ENCODE results near the gene MFSD11.

DNA sequence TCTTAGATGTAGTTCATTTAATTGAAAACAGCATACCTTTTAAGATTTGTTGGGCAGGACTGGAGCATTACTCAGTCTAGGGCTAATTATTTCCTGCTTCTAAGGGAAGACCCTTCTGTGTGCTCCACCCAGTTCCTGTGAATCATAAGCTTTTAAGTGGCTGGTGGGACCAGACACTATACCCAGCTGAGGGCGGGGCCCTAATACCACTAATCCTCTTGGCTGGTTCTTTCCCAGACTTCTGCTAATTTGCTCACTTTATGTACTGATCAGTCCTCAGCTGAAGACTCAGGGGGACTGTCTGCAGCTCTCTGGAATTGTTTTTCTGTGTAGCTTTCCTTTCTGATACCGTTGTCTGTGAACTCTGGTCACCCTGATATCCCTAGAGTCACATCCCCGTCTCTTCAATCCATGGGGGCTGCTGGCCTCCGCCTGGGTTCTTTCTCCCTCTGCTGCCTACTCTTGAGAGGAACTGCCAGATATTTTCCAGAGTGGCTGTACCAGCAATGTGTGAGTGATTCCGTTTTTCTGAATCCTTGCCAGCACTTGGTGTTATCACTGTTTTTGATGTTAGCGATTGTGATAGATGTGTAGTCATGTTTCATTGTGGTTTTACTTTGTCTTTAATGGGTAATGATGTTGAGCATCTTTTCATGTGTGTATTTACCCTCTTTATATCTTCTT is 35.1 kb downstream of the MFSD11 start:
- TF ChIP-seq EP300 (IDR thresholded peaks at IDR 0.05), result no peak
- TF ChIP-seq, protein P1, sequence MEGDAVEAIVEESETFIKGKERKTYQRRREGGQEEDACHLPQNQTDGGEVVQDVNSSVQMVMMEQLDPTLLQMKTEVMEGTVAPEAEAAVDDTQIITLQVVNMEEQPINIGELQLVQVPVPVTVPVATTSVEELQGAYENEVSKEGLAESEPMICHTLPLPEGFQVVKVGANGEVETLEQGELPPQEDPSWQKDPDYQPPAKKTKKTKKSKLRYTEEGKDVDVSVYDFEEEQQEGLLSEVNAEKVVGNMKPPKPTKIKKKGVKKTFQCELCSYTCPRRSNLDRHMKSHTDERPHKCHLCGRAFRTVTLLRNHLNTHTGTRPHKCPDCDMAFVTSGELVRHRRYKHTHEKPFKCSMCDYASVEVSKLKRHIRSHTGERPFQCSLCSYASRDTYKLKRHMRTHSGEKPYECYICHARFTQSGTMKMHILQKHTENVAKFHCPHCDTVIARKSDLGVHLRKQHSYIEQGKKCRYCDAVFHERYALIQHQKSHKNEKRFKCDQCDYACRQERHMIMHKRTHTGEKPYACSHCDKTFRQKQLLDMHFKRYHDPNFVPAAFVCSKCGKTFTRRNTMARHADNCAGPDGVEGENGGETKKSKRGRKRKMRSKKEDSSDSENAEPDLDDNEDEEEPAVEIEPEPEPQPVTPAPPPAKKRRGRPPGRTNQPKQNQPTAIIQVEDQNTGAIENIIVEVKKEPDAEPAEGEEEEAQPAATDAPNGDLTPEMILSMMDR (IDR thresholded peaks at IDR 0.05), result no peak
